Activated B cell treated with CpG ODN at 0.5 μM for 24 hours (primary cell): Measurements from ENCODE around the gene CORO6. TPM values are rescaled to one million over a fixed set of nuclear protein-coding genes. Genes with fewer than 3 reads are reported as not detected.
"Not testable (repeated sequence)": the region's sequence is repeated elsewhere in the genome, so short reads cannot be mapped to it uniquely, and the experiment has no call there.

Experiments
- ATAC-seq: fragments of 200-7000 bp; cut with Tn5 transposase; one replicate; pipeline ENCODE4 v1.10.0; 2021; ENCODE audit warnings: low read depth, mild to moderate bottlenecking, moderate library complexity
- CTCF ChIA-PET: fragments of 350-600 bp; sonication (Branson Sonifier 250); formaldehyde crosslinking; loops from one replicate; lab custom pipeline; 2021; ENCODE audit warnings: antibody characterized with exemption; lab: Charles Lee
- POLR2A ChIA-PET: fragments of 350-600 bp; sonication (Branson Sonifier 250); formaldehyde crosslinking; loops from one replicate; lab custom pipeline; 2021; ENCODE audit warnings: antibody characterized with exemption; lab: Charles Lee
- DNase-seq: peaks from one replicate; pipeline ENCODE4 v3.0.0; 2022
- H3K27ac Mint-ChIP-seq: one replicate; pipeline ENCODE4 v1.8.0; 2020; ENCODE audit warnings: mixed read lengths
- H3K27me3 Mint-ChIP-seq: one replicate; pipeline ENCODE4 v1.8.0; 2021; ENCODE audit warnings: mixed read lengths
- H3K36me3 Mint-ChIP-seq: one replicate; pipeline ENCODE4 v1.8.0; 2021; ENCODE audit warnings: low read depth, mixed read lengths
- H3K4me1 Mint-ChIP-seq: one replicate; pipeline ENCODE4 v1.8.0; 2021; ENCODE audit warnings: mixed read lengths
- H3K4me3 Mint-ChIP-seq: one replicate; pipeline ENCODE4 v1.8.0; 2020; ENCODE audit warnings: mild to moderate bottlenecking, mixed read lengths
- H3K9me3 Mint-ChIP-seq: one replicate; pipeline ENCODE4 v1.8.0; 2020; ENCODE audit warnings: mixed read lengths
- intact Hi-C: fragments of 100-400 bp; cut with micrococcal nuclease; formaldehyde crosslinking; loops from one replicate; pipeline ENCODE4 v1.15.1; 2024
- total RNA-seq: library from RNA; stranded (reverse); gene quantifications from 2 replicates; pipeline ENCODE4 v1.2.3, GENCODE V29; 2022
- TF ChIP-seq, protein P1 (sequence below): fragments of 200-600 bp; IDR thresholded peaks from one replicate; pipeline ENCODE4 v1.8.0; 2022; ENCODE audit warnings: antibody characterized with exemption, mild to moderate bottlenecking

The CORO6 gene
- total RNA-seq, 1 donor from 2014 or later, result 4.1 TPM

DNA sequence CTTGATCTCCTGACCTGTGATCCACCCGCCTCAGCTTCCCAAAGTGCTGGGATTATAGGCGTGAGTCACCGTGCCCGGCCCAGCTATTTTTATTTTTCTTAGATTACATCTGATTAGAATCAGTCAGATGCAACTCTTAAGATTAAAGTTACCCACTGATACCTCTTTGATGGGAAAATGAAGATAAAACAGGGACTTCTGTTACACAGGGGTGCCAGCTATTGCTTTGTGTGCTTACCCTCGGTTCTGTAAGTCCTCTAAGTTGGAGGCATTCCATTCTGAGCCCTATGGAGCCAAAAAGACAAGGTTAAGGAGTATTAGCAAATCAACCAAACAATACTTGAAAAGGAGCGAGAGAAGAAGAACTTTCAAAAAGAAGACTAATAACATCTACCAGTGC, 32.6 kb upstream of the CORO6 start:
- H3K4me1 Mint-ChIP-seq, result peaks cover 3% of the 10 kb centered on the region
- ChIA-PET CTCF (interaction anchor here (1.3 kb wide), 2 partner anchors 16 to 42 kb away, joined by 3 to 6 read pairs; no protein-coding TSS in a partner anchor), POLR2A (no interaction called here)
- H3K36me3 Mint-ChIP-seq, result peaks cover 64% of the 10 kb centered on the region
- H3K27ac Mint-ChIP-seq, result peak overlapping the region; percentile 30
- no peak overlapping the region for H3K4me3 Mint-ChIP-seq
- no peak for DNase-seq
- no peaks in the 10 kb centered on the region for H3K9me3 Mint-ChIP-seq
- intact Hi-C loops, result no loop called here
- TF ChIP-seq, protein P1, sequence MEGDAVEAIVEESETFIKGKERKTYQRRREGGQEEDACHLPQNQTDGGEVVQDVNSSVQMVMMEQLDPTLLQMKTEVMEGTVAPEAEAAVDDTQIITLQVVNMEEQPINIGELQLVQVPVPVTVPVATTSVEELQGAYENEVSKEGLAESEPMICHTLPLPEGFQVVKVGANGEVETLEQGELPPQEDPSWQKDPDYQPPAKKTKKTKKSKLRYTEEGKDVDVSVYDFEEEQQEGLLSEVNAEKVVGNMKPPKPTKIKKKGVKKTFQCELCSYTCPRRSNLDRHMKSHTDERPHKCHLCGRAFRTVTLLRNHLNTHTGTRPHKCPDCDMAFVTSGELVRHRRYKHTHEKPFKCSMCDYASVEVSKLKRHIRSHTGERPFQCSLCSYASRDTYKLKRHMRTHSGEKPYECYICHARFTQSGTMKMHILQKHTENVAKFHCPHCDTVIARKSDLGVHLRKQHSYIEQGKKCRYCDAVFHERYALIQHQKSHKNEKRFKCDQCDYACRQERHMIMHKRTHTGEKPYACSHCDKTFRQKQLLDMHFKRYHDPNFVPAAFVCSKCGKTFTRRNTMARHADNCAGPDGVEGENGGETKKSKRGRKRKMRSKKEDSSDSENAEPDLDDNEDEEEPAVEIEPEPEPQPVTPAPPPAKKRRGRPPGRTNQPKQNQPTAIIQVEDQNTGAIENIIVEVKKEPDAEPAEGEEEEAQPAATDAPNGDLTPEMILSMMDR, result no peak
- H3K27me3 Mint-ChIP-seq, result no peaks in the 10 kb centered on the region
- ATAC-seq, result no peak

DNA sequence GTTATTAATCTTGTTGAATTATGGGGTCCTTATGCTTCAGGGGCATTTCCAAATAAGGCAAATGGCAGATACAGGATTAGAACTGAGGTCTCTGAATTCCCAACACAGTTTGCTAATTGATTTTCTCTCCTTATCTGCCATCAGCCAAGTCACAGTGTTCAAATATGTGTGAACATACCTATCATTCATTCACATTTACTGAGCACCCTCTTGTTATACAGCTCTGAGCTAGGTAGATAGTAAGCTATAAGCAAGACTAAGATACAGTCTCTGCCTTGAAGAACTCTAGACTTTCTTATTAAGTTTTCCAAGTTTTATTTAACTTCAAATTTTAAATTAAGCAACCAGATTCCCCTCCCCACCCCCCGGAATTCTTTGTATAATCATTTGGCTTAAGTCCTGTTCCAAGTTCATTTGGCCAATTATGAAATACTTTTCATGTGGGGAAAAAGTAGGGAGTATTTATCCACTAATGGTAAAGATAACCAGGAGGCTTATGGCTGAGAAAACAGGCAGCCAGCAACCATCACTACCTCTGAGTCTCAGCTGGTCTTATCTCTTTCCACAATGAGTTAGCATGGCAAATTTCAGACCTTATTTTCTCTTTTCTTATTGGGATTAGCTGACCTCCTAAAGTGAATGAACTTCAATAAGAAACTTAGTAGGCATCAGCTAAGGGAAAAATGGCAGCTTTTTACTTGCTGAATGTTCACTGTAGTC, 31.4 kb upstream of the CORO6 start:
- no peak overlapping the region for H3K27ac Mint-ChIP-seq

DNA sequence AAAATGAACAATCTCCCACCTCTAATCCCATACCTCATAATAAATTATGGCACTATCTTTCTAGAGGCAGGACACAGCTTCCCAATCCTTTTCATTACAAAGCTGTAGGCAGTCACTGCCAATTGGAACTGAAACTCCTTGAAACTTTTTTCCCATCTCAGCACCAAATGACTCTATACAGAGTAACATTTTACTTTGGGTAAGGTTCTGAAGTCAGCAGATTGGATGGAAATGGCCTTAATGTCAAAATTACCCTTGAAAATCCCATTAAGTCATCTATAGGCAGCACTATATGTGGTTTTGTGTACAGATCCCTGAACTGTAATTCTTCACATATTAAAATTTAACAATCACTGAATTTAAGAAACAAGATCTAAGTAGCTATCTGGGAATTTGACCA, 30.3 kb upstream of the CORO6 start:
- ChIA-PET POLR2A (interaction anchor here (1.0 kb wide), 1 partner anchor 15 kb away, joined by 3 read pairs; no protein-coding TSS in a partner anchor), CTCF (interaction anchor here (1.3 kb wide), 1 partner anchor 13 kb away, joined by 4 read pairs; no protein-coding TSS in a partner anchor)
- no peak overlapping the region for H3K27ac Mint-ChIP-seq
- peaks cover 4% of the 10 kb centered on the region for H3K4me1 Mint-ChIP-seq
- no peaks in the 10 kb centered on the region for H3K9me3 Mint-ChIP-seq
- H3K4me3 Mint-ChIP-seq, result no peak overlapping the region
- TF ChIP-seq, protein P1, result no peak
- ATAC-seq (no peak), DNase-seq (no peak)
- H3K27me3 Mint-ChIP-seq, result no peaks in the 10 kb centered on the region
- H3K36me3 Mint-ChIP-seq, result peaks cover 70% of the 10 kb centered on the region
- intact Hi-C loops, result no loop called here

More for the DNA sequence above, 31.4 kb upstream of the CORO6 start:
- intact Hi-C loops, result no loop called here
- Mint-ChIP-seq H3K27me3 (no peaks in the 10 kb centered on the region), H3K36me3 (peaks cover 70% of the 10 kb centered on the region), H3K4me3 (no peak overlapping the region), H3K9me3 (no peaks in the 10 kb centered on the region), H3K4me1 (peaks cover 4% of the 10 kb centered on the region)
- ChIA-PET CTCF (interaction anchor here (0.7 to 1.3 kb wide), 3 partner anchors 15 to 123 kb away, joined by 3 to 6 read pairs (median 3); no protein-coding TSS in a partner anchor), POLR2A (interaction anchor here (0.6 to 1.0 kb wide), 2 partner anchors 10 to 14 kb away, joined by 3 to 5 read pairs; no protein-coding TSS in a partner anchor)
- DNase-seq (no peak), ATAC-seq (no peak)
- TF ChIP-seq, protein P1, result no peak

DNA sequence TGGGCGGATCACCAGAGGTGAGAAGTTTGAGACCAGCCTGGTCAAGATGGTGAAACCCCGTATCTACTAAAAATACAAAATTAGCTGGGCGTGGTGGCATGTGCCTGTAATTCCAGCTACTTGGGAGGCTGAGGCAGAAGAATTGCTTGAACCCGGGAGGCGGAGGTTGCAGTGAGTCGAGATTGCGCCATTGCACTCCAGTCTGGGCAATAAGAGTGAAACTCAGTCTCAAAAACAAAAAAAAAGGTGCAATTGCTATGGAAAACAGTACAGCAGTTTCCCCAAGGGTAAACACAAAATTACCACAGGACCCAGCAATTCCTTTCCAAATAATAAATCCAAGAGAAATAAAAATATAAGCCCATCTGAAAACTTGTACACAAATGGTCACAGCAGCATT, 29.2 kb upstream of the CORO6 start:
- peaks cover 74% of the 10 kb centered on the region for H3K36me3 Mint-ChIP-seq
- intact Hi-C loops, H3K27ac Mint-ChIP-seq, CTCF ChIA-PET, H3K4me3 Mint-ChIP-seq, ATAC-seq, H3K4me1 Mint-ChIP-seq, H3K9me3 Mint-ChIP-seq, POLR2A ChIA-PET, DNase-seq, H3K27me3 Mint-ChIP-seq: not testable (repeated sequence)

DNA sequence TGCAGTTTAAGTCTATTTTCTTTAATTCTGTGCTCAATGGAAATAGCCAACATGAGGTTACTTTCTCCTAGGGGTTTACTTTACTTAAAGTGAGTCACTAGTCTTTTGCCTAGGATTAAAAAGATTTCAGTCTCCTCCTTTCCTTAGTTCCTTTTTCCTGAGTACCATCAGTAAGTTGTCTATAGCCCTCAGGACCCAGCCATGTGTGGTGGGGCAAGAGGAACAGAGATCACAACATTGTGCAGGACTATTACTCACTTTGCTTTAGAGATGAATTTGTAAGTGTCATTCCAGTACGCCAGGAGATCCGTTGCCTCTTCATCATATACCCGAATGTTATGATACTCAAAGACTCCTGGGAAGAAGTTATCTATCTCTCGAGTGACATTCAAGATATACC, 27.7 kb upstream of the CORO6 start:
- intact Hi-C loops, result no loop called here
- ChIA-PET POLR2A (no interaction called here), CTCF (interaction anchor here (1.2 kb wide), 1 partner anchor 11 kb away, joined by 4 read pairs; no protein-coding TSS in a partner anchor)
- peak overlapping the region; percentile 53 for H3K27ac Mint-ChIP-seq
- H3K27me3 Mint-ChIP-seq, result no peaks in the 10 kb centered on the region
- DNase-seq (no peak), ATAC-seq (no peak)
- no peak overlapping the region for H3K4me3 Mint-ChIP-seq
- H3K9me3 Mint-ChIP-seq, result no peaks in the 10 kb centered on the region
- TF ChIP-seq, protein P1, result no peak
- H3K4me1 Mint-ChIP-seq, result peaks cover 4% of the 10 kb centered on the region
- peaks cover 73% of the 10 kb centered on the region for H3K36me3 Mint-ChIP-seq
